OCI-LY1 (cell line): ENCODE measurements around the gene TXNRD1.

ENCODE experiments used
- EZH2 ChIP-seq: fragments of 200-600 bp; sonication (generic), shearing (Covaris generic); IDR thresholded peaks from 2 replicates; pipeline ENCODE4 v1.8.0; 2017; ENCODE audit warnings: borderline replicate concordance, mixed run types, mild to moderate bottlenecking, antibody characterized with exemption, low read length, moderate library complexity, mixed read lengths
- TF ChIP-seq, protein P1 (sequence below): fragments of 200-600 bp; sonication (generic), shearing (Covaris generic); IDR thresholded peaks from 2 replicates; pipeline ENCODE4 v1.5.1; 2017; ENCODE audit warnings: mild to moderate bottlenecking, antibody characterized with exemption, low read length, moderate library complexity, mixed read lengths

DNA sequence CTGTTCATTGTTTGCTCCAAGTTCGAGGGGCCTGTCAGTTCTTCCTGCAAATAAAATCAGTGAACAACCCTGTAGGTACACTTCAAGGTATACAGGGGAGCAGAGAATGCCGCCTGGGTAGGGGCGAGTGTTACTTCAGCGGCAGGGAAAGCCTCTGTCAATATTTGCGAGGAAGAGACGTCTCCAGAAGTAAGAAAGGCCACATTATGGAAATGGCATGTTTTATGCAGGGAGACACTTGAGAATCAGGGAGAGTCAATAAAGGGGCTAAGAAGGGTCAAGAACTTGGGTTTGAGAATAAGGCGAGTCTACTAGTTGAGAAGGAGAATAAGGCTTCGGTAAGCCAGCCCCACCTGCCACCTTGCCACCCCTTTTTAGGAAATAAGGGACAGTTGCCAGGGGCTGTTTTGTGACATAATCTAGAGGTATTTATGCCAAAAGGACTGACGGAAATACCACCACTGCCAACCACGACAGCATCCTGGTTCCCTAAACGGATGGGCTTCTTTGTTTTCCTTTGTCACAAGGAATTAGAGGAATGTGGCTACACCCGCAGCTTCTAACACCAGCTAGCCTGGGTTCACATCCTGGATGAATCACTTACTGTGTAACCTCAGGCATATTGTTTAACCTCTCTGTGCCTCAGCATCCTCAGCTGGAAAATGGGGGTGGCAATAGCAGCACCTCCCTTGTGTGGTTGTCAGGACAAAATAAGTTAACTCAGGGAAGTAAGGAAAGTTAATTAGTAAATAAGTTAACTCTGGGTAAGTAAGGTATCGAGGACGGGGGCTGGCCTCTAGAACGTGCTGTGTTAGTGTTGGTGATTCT is 155.7 kb downstream of the TXNRD1 start:
- TF ChIP-seq, protein P1, sequence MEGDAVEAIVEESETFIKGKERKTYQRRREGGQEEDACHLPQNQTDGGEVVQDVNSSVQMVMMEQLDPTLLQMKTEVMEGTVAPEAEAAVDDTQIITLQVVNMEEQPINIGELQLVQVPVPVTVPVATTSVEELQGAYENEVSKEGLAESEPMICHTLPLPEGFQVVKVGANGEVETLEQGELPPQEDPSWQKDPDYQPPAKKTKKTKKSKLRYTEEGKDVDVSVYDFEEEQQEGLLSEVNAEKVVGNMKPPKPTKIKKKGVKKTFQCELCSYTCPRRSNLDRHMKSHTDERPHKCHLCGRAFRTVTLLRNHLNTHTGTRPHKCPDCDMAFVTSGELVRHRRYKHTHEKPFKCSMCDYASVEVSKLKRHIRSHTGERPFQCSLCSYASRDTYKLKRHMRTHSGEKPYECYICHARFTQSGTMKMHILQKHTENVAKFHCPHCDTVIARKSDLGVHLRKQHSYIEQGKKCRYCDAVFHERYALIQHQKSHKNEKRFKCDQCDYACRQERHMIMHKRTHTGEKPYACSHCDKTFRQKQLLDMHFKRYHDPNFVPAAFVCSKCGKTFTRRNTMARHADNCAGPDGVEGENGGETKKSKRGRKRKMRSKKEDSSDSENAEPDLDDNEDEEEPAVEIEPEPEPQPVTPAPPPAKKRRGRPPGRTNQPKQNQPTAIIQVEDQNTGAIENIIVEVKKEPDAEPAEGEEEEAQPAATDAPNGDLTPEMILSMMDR: no peak
- no peak for TF ChIP-seq EZH2
